ENCODE data around the gene UBALD2.
A peak's percentile ranks its signal among the peaks of the same experiment; 100 is the strongest.
"Not testable (repeated sequence)": the region's sequence is repeated elsewhere in the genome, so short reads cannot be mapped to it uniquely, and the experiment has no call there.

UBALD2 gene

GRCh38 chr17:76264755-76265623, at the start of gene UBALD2:
Gene UBALD2 (plus strand): TSS chr17:76265348. CDS start chr17:76265506, 158 bp downstream.
- DNase-seq, result peak; percentile 99
- in situ Hi-C loops (cut with HindIII; ENCODE audit: low pct_ligation_motif_present, low pct_unique_long_range_greater_than_20kb, low sequenced_read_pairs), result no loop called here

GRCh38 chr17:76217081-76217480, 48.1 kb upstream of the UBALD2 start:
- DNase-seq, result no peak
- in situ Hi-C loops (cut with HindIII; ENCODE audit: low pct_ligation_motif_present, low pct_unique_long_range_greater_than_20kb, low sequenced_read_pairs), result no loop called here

- DNase-seq, result no peak
- in situ Hi-C loops (cut with HindIII; ENCODE audit: low pct_ligation_motif_present, low pct_unique_long_range_greater_than_20kb, low sequenced_read_pairs), result no loop called here
Measured at GRCh38 chr17:76219670-76220383, 45.3 kb upstream of the UBALD2 start.

GRCh38 chr17:76223802-76224201, 41.3 kb upstream of the UBALD2 start:
- DNase-seq, result no peak

GRCh38 chr17:76225373-76226086, 39.6 kb upstream of the UBALD2 start:
- in situ Hi-C loops (cut with HindIII; ENCODE audit: low pct_ligation_motif_present, low pct_unique_long_range_greater_than_20kb, low sequenced_read_pairs), result not testable (repeated sequence)

More at GRCh38 chr17:76223802-76224201, 41.3 kb upstream of the UBALD2 start:
- in situ Hi-C loops (cut with HindIII; ENCODE audit: low pct_ligation_motif_present, low pct_unique_long_range_greater_than_20kb, low sequenced_read_pairs), result no loop called here

GRCh38 chr17:76226749-76227148, 38.4 kb upstream of the UBALD2 start:
- in situ Hi-C loops (cut with HindIII; ENCODE audit: low pct_ligation_motif_present, low pct_unique_long_range_greater_than_20kb, low sequenced_read_pairs); DNase-seq: not testable (repeated sequence)

More at GRCh38 chr17:76225373-76226086, 39.6 kb upstream of the UBALD2 start:
- DNase-seq, result not testable (repeated sequence)

GRCh38 chr17:76232342-76232741, 32.8 kb upstream of the UBALD2 start:
- no peak for DNase-seq
- in situ Hi-C loops (cut with HindIII; ENCODE audit: low pct_ligation_motif_present, low pct_unique_long_range_greater_than_20kb, low sequenced_read_pairs), result no loop called here

- no peak for DNase-seq
- in situ Hi-C loops (cut with HindIII; ENCODE audit: low pct_ligation_motif_present, low pct_unique_long_range_greater_than_20kb, low sequenced_read_pairs), result no loop called here
Measured at GRCh38 chr17:76233588-76234353, 31.4 kb upstream of the UBALD2 start.

- in situ Hi-C loops (cut with HindIII; ENCODE audit: low pct_ligation_motif_present, low pct_unique_long_range_greater_than_20kb, low sequenced_read_pairs), result no loop called here
- DNase-seq, result no peak
Measured at GRCh38 chr17:76234354-76234679, 30.8 kb upstream of the UBALD2 start.

- in situ Hi-C loops (cut with HindIII; ENCODE audit: low pct_ligation_motif_present, low pct_unique_long_range_greater_than_20kb, low sequenced_read_pairs), result no loop called here
- DNase-seq, result no peak
Measured at GRCh38 chr17:76235883-76236282, 29.3 kb upstream of the UBALD2 start.

GRCh38 chr17:76236603-76237002, 28.5 kb upstream of the UBALD2 start:
- no peak for DNase-seq
- in situ Hi-C loops (cut with HindIII; ENCODE audit: low pct_ligation_motif_present, low pct_unique_long_range_greater_than_20kb, low sequenced_read_pairs), result no loop called here

- in situ Hi-C loops (cut with HindIII; ENCODE audit: low pct_ligation_motif_present, low pct_unique_long_range_greater_than_20kb, low sequenced_read_pairs), result no loop called here
- peak; percentile 72 for DNase-seq
Measured at GRCh38 chr17:76237859-76238313, 27.3 kb upstream of the UBALD2 start.

- in situ Hi-C loops (cut with HindIII; ENCODE audit: low pct_ligation_motif_present, low pct_unique_long_range_greater_than_20kb, low sequenced_read_pairs), result no loop called here
- no peak for DNase-seq
Measured at GRCh38 chr17:76238847-76239537, 26.2 kb upstream of the UBALD2 start.

- DNase-seq, result peak; percentile 20
- in situ Hi-C loops (cut with HindIII; ENCODE audit: low pct_ligation_motif_present, low pct_unique_long_range_greater_than_20kb, low sequenced_read_pairs), result no loop called here
Measured at GRCh38 chr17:76239538-76240274, 25.4 kb upstream of the UBALD2 start.

- peak; percentile 57 for DNase-seq
- in situ Hi-C loops (cut with HindIII; ENCODE audit: low pct_ligation_motif_present, low pct_unique_long_range_greater_than_20kb, low sequenced_read_pairs), result no loop called here
Measured at GRCh38 chr17:76240461-76241203, 24.5 kb upstream of the UBALD2 start, which contains the start of gene RNF157. Gene RNF157 (minus strand): TSS chr17:76240493. CDS start chr17:76240240, 253 bp downstream.

GRCh38 chr17:76241204-76241538, 24.0 kb upstream of the UBALD2 start:
- DNase-seq, result no peak

More at GRCh38 chr17:76241204-76241538, 24.0 kb upstream of the UBALD2 start:
- in situ Hi-C loops (cut with HindIII; ENCODE audit: low pct_ligation_motif_present, low pct_unique_long_range_greater_than_20kb, low sequenced_read_pairs), result no loop called here
